HG02884 (cell line): ENCODE measurements around the gene MRPS25.

ENCODE experiments used
- ATAC-seq: cut with Tn5 transposase; IDR thresholded peaks from one replicate; pipeline ENCODE4 v1.9.1; 2021; ENCODE audit warnings: mild to moderate bottlenecking, moderate library complexity; ENCODE audit not compliant: unreplicated experiment

MRPS25 gene

GRCh38 chr3:15083252-15083651 is 18.1 kb upstream of the MRPS25 start:
- no peak for ATAC-seq

- ATAC-seq = no peak
These were observed 17.0 kb upstream of the MRPS25 start for GRCh38 chr3:15081960-15082664.

- ATAC-seq = no peak
These were observed 14.0 kb upstream of the MRPS25 start for GRCh38 chr3:15079091-15079490.

GRCh38 chr3:15074500-15074899 is 9.4 kb upstream of the MRPS25 start:
- no peak for ATAC-seq

- ATAC-seq = no peak
These were observed 6.6 kb upstream of the MRPS25 start for GRCh38 chr3:15071699-15072098.

- no peak for ATAC-seq
These were observed 4.3 kb upstream of the MRPS25 start for GRCh38 chr3:15069441-15069840.

GRCh38 chr3:15066467-15066866 is 1.4 kb upstream of the MRPS25 start:
- ATAC-seq = no peak

GRCh38 chr3:15065550-15066007 is 464 bp upstream of the MRPS25 start:
- no peak for ATAC-seq

- no peak for ATAC-seq
These were observed 748 bp downstream of the MRPS25 start for GRCh38 chr3:15064299-15064834.

GRCh38 chr3:15063656-15064286 is 1.3 kb downstream of the MRPS25 start:
- no peak for ATAC-seq

GRCh38 chr3:15063238-15063637 is 1.9 kb downstream of the MRPS25 start:
- ATAC-seq = no peak

GRCh38 chr3:15060029-15060428 is 5.1 kb downstream of the MRPS25 start:
- ATAC-seq = no peak

- no peak for ATAC-seq
These were observed 8.3 kb downstream of the MRPS25 start for GRCh38 chr3:15056676-15057404.

GRCh38 chr3:15055019-15055557 is 10.0 kb downstream of the MRPS25 start:
- peak; percentile 44 for ATAC-seq

- ATAC-seq = no peak
These were observed 11.6 kb downstream of the MRPS25 start for GRCh38 chr3:15053541-15053940.

- no peak for ATAC-seq
These were observed 12.5 kb downstream of the MRPS25 start for GRCh38 chr3:15052335-15053242.

- ATAC-seq = peak; percentile 51
These were observed 13.6 kb downstream of the MRPS25 start for GRCh38 chr3:15051531-15051930.

- ATAC-seq = peak; percentile 65
These were observed 14.6 kb downstream of the MRPS25 start for GRCh38 chr3:15050405-15051092.

- ATAC-seq = no peak
These were observed 15.5 kb downstream of the MRPS25 start for GRCh38 chr3:15049584-15049983.

GRCh38 chr3:15045667-15046066 is 19.4 kb downstream of the MRPS25 start:
- no peak for ATAC-seq
